PC-3 (cell line): ENCODE results near the gene SAMD14. TPM values are rescaled to one million over a fixed set of nuclear protein-coding genes. Genes with fewer than 3 reads are reported as not detected.

Experiments
- ATAC-seq: fragments of 200-7000 bp; cut with Tn5 transposase; 2 replicates; pipeline ENCODE4 v1.9.1; 2020; ENCODE audit warnings: mild to moderate bottlenecking, moderate library complexity
- BruUV-seq: library from RNA; stranded (reverse); fragments of 400-500 nt; replicated peaks from 2 replicates; lab custom pipeline; 2021; lab: Mats Ljungman, UMichigan
- CTCF ChIA-PET: fragments of 300-600 bp; sonication (Branson Sonifier 250); formaldehyde crosslinking; loops from one replicate; lab custom pipeline; 2022; ENCODE audit warnings: antibody characterized with exemption; lab: Charles Lee
- POLR2A ChIA-PET: fragments of 300-600 bp; sonication (Branson Sonifier 250); formaldehyde crosslinking; loops from one replicate; lab custom pipeline; 2022; ENCODE audit warnings: antibody characterized with exemption; ENCODE audit not compliant: unreplicated experiment; lab: Charles Lee
- DNase-seq: peaks from one replicate; pipeline ENCODE4 v3.0.0-alpha.2; 2015
- H2AFZ ChIP-seq: fragments of 300-600 bp; sonication (generic); 2 replicates; pipeline ENCODE4 v1.6.0; 2016; ENCODE audit warnings: antibody characterized with exemption, low read length
- H3F3A ChIP-seq: fragments of 300-600 bp; sonication (generic); one replicate; pipeline ENCODE4 v1.6.0; 2017; ENCODE audit warnings: antibody characterized with exemption, low read length, control low read depth, mild to moderate bottlenecking; ENCODE audit not compliant: unreplicated experiment
- H3K27ac ChIP-seq: fragments of 300-600 bp; sonication (generic); 2 replicates; pipeline ENCODE4 v1.5.1; 2016; ENCODE audit warnings: mild to moderate bottlenecking, low read length
- H3K27me3 ChIP-seq: fragments of 300-600 bp; sonication (generic); 2 replicates; pipeline ENCODE4 v1.6.1; 2016; ENCODE audit warnings: low read length, mixed read lengths
- H3K36me3 ChIP-seq: fragments of 300-600 bp; sonication (generic); 2 replicates; pipeline ENCODE4 v1.6.1; 2016; ENCODE audit warnings: low read depth, mixed run types, low read length, mixed read lengths
- H3K4me1 ChIP-seq: fragments of 300-600 bp; sonication (generic); 2 replicates; pipeline ENCODE4 v1.5.1; 2016; ENCODE audit warnings: low read length; ENCODE audit not compliant: insufficient read depth
- H3K4me2 ChIP-seq: fragments of 300-600 bp; sonication (generic); 2 replicates; pipeline ENCODE4 v1.6.0; 2016; ENCODE audit warnings: low read length
- H3K4me3 ChIP-seq: fragments of 300-600 bp; sonication (generic); 2 replicates; pipeline ENCODE4 v1.5.1; 2016; ENCODE audit warnings: mild to moderate bottlenecking, low read length, mixed read lengths
- H3K79me2 ChIP-seq: fragments of 300-600 bp; sonication (generic); 2 replicates; pipeline ENCODE4 v1.6.1; 2017; ENCODE audit warnings: low read length, mixed read lengths
- H3K9ac ChIP-seq: fragments of 300-600 bp; sonication (generic); 2 replicates; pipeline ENCODE4 v1.6.0; 2016; ENCODE audit warnings: mild to moderate bottlenecking, low read length
- H3K9me2 ChIP-seq: fragments of 300-600 bp; sonication (generic); replicated peaks from 2 replicates; pipeline ENCODE4 v1.6.1; 2016; ENCODE audit warnings: mixed run types, low read length, mixed read lengths
- H3K9me3 ChIP-seq: fragments of 300-600 bp; sonication (generic); 2 replicates; pipeline ENCODE4 v1.6.1; 2016; ENCODE audit warnings: low read length, mixed read lengths
- H4K20me1 ChIP-seq: fragments of 300-600 bp; sonication (generic); 2 replicates; pipeline ENCODE4 v1.6.1; 2016; ENCODE audit warnings: low read length, mixed read lengths
- CTCF ChIP-seq: fragments of 300-600 bp; sonication (generic); conservative IDR thresholded peaks from 2 replicates; pipeline ENCODE4 v1.5.1; 2017; ENCODE audit warnings: antibody characterized with exemption, low read depth, mild to moderate bottlenecking, low read length
- EZH2 ChIP-seq: fragments of 300-600 bp; sonication (generic); IDR thresholded peaks from one replicate; pipeline ENCODE4 v1.6.1; 2017; ENCODE audit warnings: antibody characterized with exemption, mild to moderate bottlenecking, low read length; ENCODE audit not compliant: unreplicated experiment
- EZH2phosphoT487 ChIP-seq: fragments of 300-600 bp; sonication (generic); IDR thresholded peaks from 2 replicates; pipeline ENCODE4 v1.6.1; 2018; ENCODE audit warnings: mild to moderate bottlenecking, antibody characterized with exemption, low read length, borderline replicate concordance
- intact Hi-C: fragments of 100-400 bp; cut with micrococcal nuclease; formaldehyde crosslinking; loops from 2 replicates; pipeline ENCODE4 v1.9.0; 2023
- total RNA-seq: library from RNA; depleted of rRNA; stranded (reverse); fragments of >200 nt; gene quantifications from 2 replicates; pipeline ENCODE4 v1.2.3, GENCODE V29; 2014

SAMD14 gene
- total RNA-seq, 1 experiment from 2014 or later: 0.11 TPM

DNA sequence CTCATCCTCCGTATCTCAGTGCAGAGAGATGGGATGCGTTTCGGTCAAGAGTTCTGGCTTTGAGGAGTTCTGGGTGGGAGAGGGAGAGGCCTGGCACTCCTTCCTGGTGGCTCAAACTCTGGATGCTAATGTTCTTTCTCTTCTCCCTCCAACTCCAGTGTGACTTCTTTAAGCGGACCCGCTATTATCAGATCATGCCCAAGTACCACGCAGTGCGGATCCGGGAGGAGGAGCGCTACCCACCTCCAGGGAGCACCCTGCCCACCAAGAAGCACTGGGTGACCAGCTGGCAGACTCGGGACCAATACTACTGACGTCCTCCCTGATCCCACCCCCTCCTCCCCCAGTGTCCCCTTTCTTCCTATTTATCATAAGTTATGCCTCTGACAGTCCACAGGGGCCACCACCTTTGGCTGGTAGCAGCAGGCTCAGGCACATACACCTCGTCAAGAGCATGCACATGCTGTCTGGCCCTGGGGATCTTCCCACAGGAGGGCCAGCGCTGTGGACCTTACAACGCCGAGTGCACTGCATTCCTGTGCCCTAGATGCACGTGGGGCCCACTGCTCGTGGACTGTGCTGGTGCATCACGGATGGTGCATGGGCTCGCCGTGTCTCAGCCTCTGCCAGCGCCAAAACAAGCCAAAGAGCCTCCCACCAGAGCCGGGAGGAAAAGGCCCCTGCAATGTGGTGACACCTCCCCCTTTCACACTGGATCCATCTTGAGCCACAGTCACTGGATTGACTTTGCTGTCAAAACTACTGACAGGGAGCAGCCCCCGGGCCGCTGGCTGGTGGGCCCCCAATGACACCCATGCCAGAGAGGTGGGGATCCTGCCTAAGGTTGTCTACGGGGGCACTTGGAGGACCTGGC lies 40.8 kb downstream of the SAMD14 start:
- CTCF ChIA-PET: no interaction called here

GRCh38 chr17:50087912-50088405 lies 42.0 kb downstream of the SAMD14 start:
- H3K79me2 ChIP-seq: no peaks in the 10 kb centered on the region
- H4K20me1 ChIP-seq: 0 out of 2 replicates have a peak, but pooled peaks cover 4% of the 10 kb centered on the region
- H2AFZ ChIP-seq: no peak overlapping the region
- H3K9me3 ChIP-seq: no peaks in the 10 kb centered on the region
- no TSS peak for BruUV-seq
- no peak for TF ChIP-seq EZH2phosphoT487
- no peak for TF ChIP-seq EZH2
- TF ChIP-seq CTCF: no peak
- CTCF ChIA-PET: interaction anchor here (0.8 to 1.4 kb wide), 2 partner anchors 25 to 61 kb away, joined by 5 to 12 read pairs; no protein-coding TSS in a partner anchor
- H3K27ac ChIP-seq: no peak overlapping the region
- no peak overlapping the region for H3K9ac ChIP-seq
- peaks cover 52% of the 10 kb centered on the region for H3K36me3 ChIP-seq
- ATAC-seq: no peak
- intact Hi-C loops: loop anchor here (1.0 to 2.0 kb wide), 2 partner anchors 23 to 61 kb away; no protein-coding TSS in a partner anchor
- H3K4me1 ChIP-seq: no peaks in the 10 kb centered on the region
- no peaks in the 10 kb centered on the region for H3K9me2 ChIP-seq
- POLR2A ChIA-PET: no interaction called here
- no peak for DNase-seq
- H3K27me3 ChIP-seq: no peaks in the 10 kb centered on the region
- H3F3A ChIP-seq: peaks cover 5% of the 10 kb centered on the region
- no peak overlapping the region for H3K4me2 ChIP-seq
- no peak overlapping the region for H3K4me3 ChIP-seq

More for the DNA sequence above, 40.8 kb downstream of the SAMD14 start:
- no TSS peak for BruUV-seq
- intact Hi-C loops: no loop called here
- Histone ChIP-seq H3K9me2 (no peaks in the 10 kb centered on the region), H3K27ac (no peak overlapping the region), H2AFZ (no peak overlapping the region), H3K4me1 (no peaks in the 10 kb centered on the region), H3F3A (peaks cover 12% of the 10 kb centered on the region), H3K79me2 (no peaks in the 10 kb centered on the region), H3K36me3 (peaks cover 42% of the 10 kb centered on the region), H3K4me2 (no peak overlapping the region), H4K20me1 (0 out of 2 replicates have a peak, but pooled peaks cover 4% of the 10 kb centered on the region), H3K27me3 (no peaks in the 10 kb centered on the region), H3K4me3 (no peak overlapping the region), H3K9me3 (no peaks in the 10 kb centered on the region), H3K9ac (no peak overlapping the region)
- POLR2A ChIA-PET: no interaction called here
- TF ChIP-seq EZH2phosphoT487: no peak
- no peak for TF ChIP-seq CTCF
- no peak for DNase-seq
- ATAC-seq: no peak
